ENCODE data around the gene HFE. TPM values are rescaled to one million over a fixed set of nuclear protein-coding genes. Genes with fewer than 3 reads are reported as not detected.

Gene HFE
- total and polyA plus RNA-seq, 2 of the 13 experiments (the other 11 are each of a cell fraction or from before 2014, with no cell fraction given) = 3.7 to 6.3 TPM

DNA sequence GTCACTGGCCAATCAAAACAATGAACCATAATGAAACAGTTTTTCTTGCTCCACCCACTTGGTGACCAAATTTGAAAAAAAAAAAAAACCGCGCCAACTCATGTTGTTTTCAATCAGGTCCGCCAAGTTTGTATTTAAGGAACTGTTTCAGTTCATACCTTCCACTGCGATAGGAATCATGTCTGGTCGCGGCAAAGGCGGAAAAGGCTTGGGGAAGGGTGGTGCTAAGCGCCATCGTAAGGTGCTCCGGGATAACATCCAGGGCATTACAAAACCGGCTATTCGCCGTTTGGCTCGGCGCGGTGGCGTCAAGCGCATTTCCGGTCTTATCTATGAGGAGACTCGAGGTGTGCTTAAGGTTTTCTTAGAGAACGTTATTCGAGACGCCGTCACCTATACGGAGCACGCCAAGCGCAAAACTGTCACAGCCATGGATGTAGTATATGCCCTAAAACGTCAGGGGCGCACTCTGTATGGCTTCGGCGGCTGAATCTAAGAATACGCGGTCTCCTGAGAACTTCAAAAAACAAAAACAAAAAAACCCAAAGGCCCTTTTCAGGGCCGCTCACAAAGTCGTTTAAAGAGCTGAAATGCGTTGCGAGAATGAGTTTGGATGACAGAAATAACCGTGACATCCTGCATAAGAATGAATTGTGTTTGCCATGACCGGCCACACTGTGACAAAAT lies 16.7 kb downstream of the HFE start (continued):
- TF ChIP-seq, protein P1, sequence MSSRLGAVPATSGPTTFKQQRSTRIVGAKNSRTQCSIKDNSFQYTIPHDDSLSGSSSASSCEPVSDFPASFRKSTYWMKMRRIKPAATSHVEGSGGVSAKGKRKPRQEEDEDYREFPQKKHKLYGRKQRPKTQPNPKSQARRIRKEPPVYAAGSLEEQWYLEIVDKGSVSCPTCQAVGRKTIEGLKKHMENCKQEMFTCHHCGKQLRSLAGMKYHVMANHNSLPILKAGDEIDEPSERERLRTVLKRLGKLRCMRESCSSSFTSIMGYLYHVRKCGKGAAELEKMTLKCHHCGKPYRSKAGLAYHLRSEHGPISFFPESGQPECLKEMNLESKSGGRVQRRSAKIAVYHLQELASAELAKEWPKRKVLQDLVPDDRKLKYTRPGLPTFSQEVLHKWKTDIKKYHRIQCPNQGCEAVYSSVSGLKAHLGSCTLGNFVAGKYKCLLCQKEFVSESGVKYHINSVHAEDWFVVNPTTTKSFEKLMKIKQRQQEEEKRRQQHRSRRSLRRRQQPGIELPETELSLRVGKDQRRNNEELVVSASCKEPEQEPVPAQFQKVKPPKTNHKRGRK (CRISPR knock-in tag; IDR thresholded peaks at IDR 0.05) = 0 out of 2 replicates have a peak, but pooled peaks have one; percentile 53
- peak; percentile 78 for TF ChIP-seq KDM3A (CRISPR knock-in tag; IDR thresholded peaks at IDR 0.05; ENCODE audit: low read depth)
- no peak for TF ChIP-seq ATRX (CRISPR knock-in tag; IDR thresholded peaks at IDR 0.05; ENCODE audit: borderline replicate concordance)
- no peak for TF ChIP-seq GABPA (IDR thresholded peaks at IDR 0.05; ENCODE audit: low read depth, low read length)
- TF ChIP-seq GABPA (CRISPR knock-in tag; IDR thresholded peaks at IDR 0.05; ENCODE audit: low read depth) = peak; percentile 72
- TF ChIP-seq, protein P2, sequence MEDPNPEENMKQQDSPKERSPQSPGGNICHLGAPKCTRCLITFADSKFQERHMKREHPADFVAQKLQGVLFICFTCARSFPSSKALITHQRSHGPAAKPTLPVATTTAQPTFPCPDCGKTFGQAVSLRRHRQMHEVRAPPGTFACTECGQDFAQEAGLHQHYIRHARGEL (CRISPR knock-in tag; IDR thresholded peaks at IDR 0.05) = peak; percentile 85
- peak; percentile 95 for TF ChIP-seq SALL1 (CRISPR knock-in tag; IDR thresholded peaks at IDR 0.05)
- TF ChIP-seq, protein P3, sequence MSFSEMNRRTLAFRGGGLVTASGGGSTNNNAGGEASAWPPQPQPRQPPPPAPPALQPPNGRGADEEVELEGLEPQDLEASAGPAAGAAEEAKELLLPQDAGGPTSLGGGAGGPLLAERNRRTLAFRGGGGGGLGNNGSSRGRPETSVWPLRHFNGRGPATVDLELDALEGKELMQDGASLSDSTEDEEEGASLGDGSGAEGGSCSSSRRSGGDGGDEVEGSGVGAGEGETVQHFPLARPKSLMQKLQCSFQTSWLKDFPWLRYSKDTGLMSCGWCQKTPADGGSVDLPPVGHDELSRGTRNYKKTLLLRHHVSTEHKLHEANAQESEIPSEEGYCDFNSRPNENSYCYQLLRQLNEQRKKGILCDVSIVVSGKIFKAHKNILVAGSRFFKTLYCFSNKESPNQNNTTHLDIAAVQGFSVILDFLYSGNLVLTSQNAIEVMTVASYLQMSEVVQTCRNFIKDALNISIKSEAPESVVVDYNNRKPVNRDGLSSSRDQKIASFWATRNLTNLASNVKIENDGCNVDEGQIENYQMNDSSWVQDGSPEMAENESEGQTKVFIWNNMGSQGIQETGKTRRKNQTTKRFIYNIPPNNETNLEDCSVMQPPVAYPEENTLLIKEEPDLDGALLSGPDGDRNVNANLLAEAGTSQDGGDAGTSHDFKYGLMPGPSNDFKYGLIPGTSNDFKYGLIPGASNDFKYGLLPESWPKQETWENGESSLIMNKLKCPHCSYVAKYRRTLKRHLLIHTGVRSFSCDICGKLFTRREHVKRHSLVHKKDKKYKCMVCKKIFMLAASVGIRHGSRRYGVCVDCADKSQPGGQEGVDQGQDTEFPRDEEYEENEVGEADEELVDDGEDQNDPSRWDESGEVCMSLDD (CRISPR knock-in tag; IDR thresholded peaks at IDR 0.05; ENCODE audit: borderline replicate concordance) = peak; percentile 82; the same call in 1 of the 2 replicates
- peak; percentile 98 for TF ChIP-seq TOE1 (CRISPR knock-in tag; IDR thresholded peaks at IDR 0.05)
- 0 out of 2 replicates have a peak, but pooled peaks have one; percentile 55 for TF ChIP-seq ZNF260 (CRISPR knock-in tag; IDR thresholded peaks at IDR 0.05; ENCODE audit: borderline replicate concordance, low read depth)
- peak; percentile 83 for TF ChIP-seq ZNF703 (CRISPR knock-in tag; IDR thresholded peaks at IDR 0.05; ENCODE audit: borderline replicate concordance)
- TF ChIP-seq SALL2 (CRISPR knock-in tag; IDR thresholded peaks at IDR 0.05) = peak; percentile 91
- TF ChIP-seq, protein P4, sequence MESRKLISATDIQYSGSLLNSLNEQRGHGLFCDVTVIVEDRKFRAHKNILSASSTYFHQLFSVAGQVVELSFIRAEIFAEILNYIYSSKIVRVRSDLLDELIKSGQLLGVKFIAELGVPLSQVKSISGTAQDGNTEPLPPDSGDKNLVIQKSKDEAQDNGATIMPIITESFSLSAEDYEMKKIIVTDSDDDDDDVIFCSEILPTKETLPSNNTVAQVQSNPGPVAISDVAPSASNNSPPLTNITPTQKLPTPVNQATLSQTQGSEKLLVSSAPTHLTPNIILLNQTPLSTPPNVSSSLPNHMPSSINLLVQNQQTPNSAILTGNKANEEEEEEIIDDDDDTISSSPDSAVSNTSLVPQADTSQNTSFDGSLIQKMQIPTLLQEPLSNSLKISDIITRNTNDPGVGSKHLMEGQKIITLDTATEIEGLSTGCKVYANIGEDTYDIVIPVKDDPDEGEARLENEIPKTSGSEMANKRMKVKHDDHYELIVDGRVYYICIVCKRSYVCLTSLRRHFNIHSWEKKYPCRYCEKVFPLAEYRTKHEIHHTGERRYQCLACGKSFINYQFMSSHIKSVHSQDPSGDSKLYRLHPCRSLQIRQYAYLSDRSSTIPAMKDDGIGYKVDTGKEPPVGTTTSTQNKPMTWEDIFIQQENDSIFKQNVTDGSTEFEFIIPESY (CRISPR knock-in tag; IDR thresholded peaks at IDR 0.05) = 0 out of 2 replicates have a peak, but pooled peaks have one; percentile 59
- TF ChIP-seq, protein P5, sequence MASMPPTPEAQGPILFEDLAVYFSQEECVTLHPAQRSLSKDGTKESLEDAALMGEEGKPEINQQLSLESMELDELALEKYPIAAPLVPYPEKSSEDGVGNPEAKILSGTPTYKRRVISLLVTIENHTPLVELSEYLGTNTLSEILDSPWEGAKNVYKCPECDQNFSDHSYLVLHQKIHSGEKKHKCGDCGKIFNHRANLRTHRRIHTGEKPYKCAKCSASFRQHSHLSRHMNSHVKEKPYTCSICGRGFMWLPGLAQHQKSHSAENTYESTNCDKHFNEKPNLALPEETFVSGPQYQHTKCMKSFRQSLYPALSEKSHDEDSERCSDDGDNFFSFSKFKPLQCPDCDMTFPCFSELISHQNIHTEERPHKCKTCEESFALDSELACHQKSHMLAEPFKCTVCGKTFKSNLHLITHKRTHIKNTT (CRISPR knock-in tag; IDR thresholded peaks at IDR 0.05) = peak; percentile 81; the same call in 1 of the 2 replicates
- TF ChIP-seq ZNF879 (CRISPR knock-in tag; IDR thresholded peaks at IDR 0.05) = no peak
- 0 out of 2 replicates have a peak, but pooled peaks have one; percentile 84 for TF ChIP-seq RORA (CRISPR knock-in tag; IDR thresholded peaks at IDR 0.05)
- TF ChIP-seq, protein P6, sequence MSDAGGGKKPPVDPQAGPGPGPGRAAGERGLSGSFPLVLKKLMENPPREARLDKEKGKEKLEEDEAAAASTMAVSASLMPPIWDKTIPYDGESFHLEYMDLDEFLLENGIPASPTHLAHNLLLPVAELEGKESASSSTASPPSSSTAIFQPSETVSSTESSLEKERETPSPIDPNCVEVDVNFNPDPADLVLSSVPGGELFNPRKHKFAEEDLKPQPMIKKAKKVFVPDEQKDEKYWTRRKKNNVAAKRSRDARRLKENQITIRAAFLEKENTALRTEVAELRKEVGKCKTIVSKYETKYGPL (CRISPR knock-in tag; IDR thresholded peaks at IDR 0.05) = peak; percentile 71
- TF ChIP-seq, protein P7, sequence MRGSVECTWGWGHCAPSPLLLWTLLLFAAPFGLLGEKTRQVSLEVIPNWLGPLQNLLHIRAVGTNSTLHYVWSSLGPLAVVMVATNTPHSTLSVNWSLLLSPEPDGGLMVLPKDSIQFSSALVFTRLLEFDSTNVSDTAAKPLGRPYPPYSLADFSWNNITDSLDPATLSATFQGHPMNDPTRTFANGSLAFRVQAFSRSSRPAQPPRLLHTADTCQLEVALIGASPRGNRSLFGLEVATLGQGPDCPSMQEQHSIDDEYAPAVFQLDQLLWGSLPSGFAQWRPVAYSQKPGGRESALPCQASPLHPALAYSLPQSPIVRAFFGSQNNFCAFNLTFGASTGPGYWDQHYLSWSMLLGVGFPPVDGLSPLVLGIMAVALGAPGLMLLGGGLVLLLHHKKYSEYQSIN (CRISPR knock-in tag; IDR thresholded peaks at IDR 0.05; ENCODE audit: borderline replicate concordance) = no peak
- TF ChIP-seq ZMYM4 (CRISPR knock-in tag; IDR thresholded peaks at IDR 0.05) = peak; percentile 98
